GM21360 (cell line): ENCODE measurements around the gene TNFRSF18.

ENCODE experiments used
- ATAC-seq: cut with Tn5 transposase; IDR thresholded peaks from one replicate; pipeline ENCODE4 v1.9.1; 2021; ENCODE audit warnings: mild to moderate bottlenecking, moderate library complexity; ENCODE audit not compliant: unreplicated experiment

TNFRSF18 gene

GRCh38 chr1:1240822-1241587 lies 34.6 kb upstream of the TNFRSF18 start:
- ATAC-seq: no peak

GRCh38 chr1:1240348-1240732 lies 33.9 kb upstream of the TNFRSF18 start:
- ATAC-seq: no peak

- no peak for ATAC-seq
Measured at GRCh38 chr1:1239614-1240347, 33.4 kb upstream of the TNFRSF18 start.

- no peak for ATAC-seq
Measured at GRCh38 chr1:1239227-1239613, 32.8 kb upstream of the TNFRSF18 start.

- no peak for ATAC-seq
Measured at GRCh38 chr1:1238702-1239178, 32.3 kb upstream of the TNFRSF18 start.

GRCh38 chr1:1237874-1238701 lies 31.7 kb upstream of the TNFRSF18 start:
- no peak for ATAC-seq

GRCh38 chr1:1236945-1237873 lies 30.8 kb upstream of the TNFRSF18 start:
- ATAC-seq: no peak

GRCh38 chr1:1236176-1236763 lies 29.9 kb upstream of the TNFRSF18 start:
- no peak for ATAC-seq

- ATAC-seq: no peak
Measured at GRCh38 chr1:1235016-1235744, 28.8 kb upstream of the TNFRSF18 start.

GRCh38 chr1:1234180-1234808 lies 27.9 kb upstream of the TNFRSF18 start:
- no peak for ATAC-seq

GRCh38 chr1:1233567-1233892 lies 27.1 kb upstream of the TNFRSF18 start:
- no peak for ATAC-seq

GRCh38 chr1:1232796-1233566 lies 26.6 kb upstream of the TNFRSF18 start:
- ATAC-seq: no peak

- ATAC-seq: no peak
Measured at GRCh38 chr1:1232208-1232795, 25.9 kb upstream of the TNFRSF18 start, which contains the start of gene B3GALT6. TSS of gene B3GALT6 (plus strand) at chr1:1232237. CDS start at chr1:1232279, 42 bp downstream.

- peak; percentile 87 for ATAC-seq
Measured at GRCh38 chr1:1231400-1232207, 25.2 kb upstream of the TNFRSF18 start, which contains the start of gene SDF4. TSS of gene SDF4 (minus strand) at chr1:1232001. CDS start at chr1:1228772, 3,229 bp downstream.

GRCh38 chr1:1230656-1231399 lies 24.4 kb upstream of the TNFRSF18 start:
- no peak for ATAC-seq

GRCh38 chr1:1229770-1230169 lies 23.4 kb upstream of the TNFRSF18 start:
- ATAC-seq: no peak
